Fibroblast of lung (primary cell): ENCODE data around the gene ONECUT1. TPM values are rescaled to one million over a fixed set of nuclear protein-coding genes. Genes with fewer than 3 reads are reported as not detected.
A peak's percentile ranks its signal among the peaks of the same experiment; 100 is the strongest.

Experiments
- DNase-seq, 2 donors: peaks; one replicate each; pipeline versions ENCODE4 v3.0.0 to v3.0.0-alpha.2; 2010; ENCODE audit warnings: low read depth in 2 of 2
- H2AFZ ChIP-seq: 2 replicates; pipeline ENCODE4 v1.5.1; 2012; ENCODE audit warnings: low read length, control low read depth, inconsistent platforms
- H3K27ac ChIP-seq: 2 replicates; pipeline ENCODE4 v1.5.1; 2011; ENCODE audit warnings: low read length, control low read depth; ENCODE audit not compliant: insufficient read depth
- H3K27me3 ChIP-seq: 2 replicates; pipeline ENCODE4 v1.5.1; 2011; ENCODE audit warnings: mild to moderate bottlenecking, low read length; ENCODE audit not compliant: control insufficient read depth, insufficient read depth
- H3K36me3 ChIP-seq: 2 replicates; pipeline ENCODE4 v1.5.1; 2011; ENCODE audit warnings: low read length; ENCODE audit not compliant: control insufficient read depth, insufficient read depth
- H3K4me1 ChIP-seq: 2 replicates; pipeline ENCODE4 v1.5.1; 2011; ENCODE audit warnings: low read length; ENCODE audit not compliant: control insufficient read depth, insufficient read depth; ENCODE audit errors: extremely low read depth
- H3K4me2 ChIP-seq: 2 replicates; pipeline ENCODE4 v1.5.1; 2011; ENCODE audit warnings: low read length, control low read depth; ENCODE audit not compliant: insufficient read depth; ENCODE audit errors: extremely low read depth
- H3K4me3 ChIP-seq, 4 experiments: fragments of 200-600 bp in 1 of 4; sonication (generic) in 1 of 4; replicated peaks in 1 of 4; 2 replicates each; pipeline ENCODE4 v1.5.1; 2011 to 2016; ENCODE audit warnings: low read length in 4 of 4, low read depth in 3 of 4, mild to moderate bottlenecking in 3 of 4, control low read depth in 2 of 4, inconsistent platforms in 1 of 4, mixed read lengths in 1 of 4; ENCODE audit not compliant: insufficient read depth in 1 of 4; ENCODE audit errors: control extremely low read depth in 1 of 4
- H3K79me2 ChIP-seq: 2 replicates; pipeline ENCODE4 v1.5.1; 2012; ENCODE audit warnings: mild to moderate bottlenecking, low read length, inconsistent platforms; ENCODE audit not compliant: control insufficient read depth, insufficient read depth
- H3K9ac ChIP-seq: 2 replicates; pipeline ENCODE4 v1.5.1; 2011; ENCODE audit warnings: mild to moderate bottlenecking, low read length, control low read depth; ENCODE audit not compliant: insufficient read depth
- H3K9me3 ChIP-seq: 2 replicates; pipeline ENCODE4 v1.5.1; 2012; ENCODE audit warnings: low read depth, low read length; ENCODE audit not compliant: control insufficient read depth, insufficient read depth
- H4K20me1 ChIP-seq: 2 replicates; pipeline ENCODE4 v1.5.1; 2011; ENCODE audit warnings: low read length; ENCODE audit not compliant: control insufficient read depth, insufficient read depth; ENCODE audit errors: extremely low read depth
- CTCF ChIP-seq, 2 donors: IDR thresholded peaks in 1 of 2; conservative IDR thresholded peaks in 1 of 2; 1 replicate in 1 of 2; 2 replicates in 1 of 2; pipeline ENCODE4 v1.5.1; 2011 to 2012; ENCODE audit warnings: low read length in 2 of 2, control low read depth in 1 of 2, inconsistent platforms in 1 of 2, low read depth in 1 of 2, mild to moderate bottlenecking in 1 of 2
- EZH2 ChIP-seq: IDR thresholded peaks from 2 replicates; pipeline ENCODE4 v1.5.1; 2012; ENCODE audit warnings: low read length, control low read depth, mild to moderate bottlenecking; ENCODE audit errors: missing control alignments
- polyA plus RNA-seq, 2 donors: library from polyadenylated mRNA; depleted of rRNA in 1 of 2; stranded (reverse) in 1 of 2; unstranded in 1 of 2; fragments of >200 nt; gene quantifications; 2 replicates each; pipeline ENCODE4 v1.2.1, GENCODE V29; 2011 to 2012; ENCODE audit warnings: missing spikeins in 1 of 2
- total RNA-seq: library from RNA; depleted of rRNA; stranded (reverse); fragments of >200 nt; gene quantifications from 2 replicates; pipeline ENCODE4 v1.2.1, GENCODE V29; 2014

ONECUT1 gene
- total and polyA plus RNA-seq, 2 donors (not counting 1 experiment from before 2014, with no cell fraction given), result not detected

DNA sequence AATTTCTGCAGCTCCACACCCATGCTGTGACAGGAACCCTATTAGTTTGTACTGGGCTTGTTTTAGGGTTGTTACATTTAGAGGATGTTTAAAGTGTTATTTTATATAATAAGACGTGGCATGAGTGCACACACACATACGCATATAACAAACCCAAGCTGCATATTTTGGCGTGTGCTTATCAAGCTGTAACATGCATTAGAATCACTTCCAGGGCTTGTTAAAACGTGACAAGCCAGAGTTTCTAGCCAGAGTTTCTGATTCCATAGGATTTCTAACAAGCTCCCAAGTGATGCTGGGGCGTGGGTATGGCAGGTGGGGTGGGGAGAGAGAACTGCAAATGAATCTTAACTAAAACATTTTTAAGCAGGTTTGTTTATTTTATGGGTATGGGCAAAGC, 17.4 kb downstream of the ONECUT1 start:
- no peak overlapping the region for H3K4me3 ChIP-seq
- no peaks in the 10 kb centered on the region for H4K20me1 ChIP-seq
- H3K27me3 ChIP-seq, result peaks cover 4% of the 10 kb centered on the region
- H2AFZ ChIP-seq, result no peak overlapping the region
- no peak for TF ChIP-seq CTCF (conservative IDR thresholded peaks at IDR 0.05 in 1 of 2, IDR thresholded peaks at IDR 0.05 in 1 of 2; ENCODE audit: low read depth in 1 of 2, low read length in 2 of 2)
- no peak for TF ChIP-seq EZH2
- no peak overlapping the region for H3K4me2 ChIP-seq
- no peaks in the 10 kb centered on the region for H3K79me2 ChIP-seq
- no peaks in the 10 kb centered on the region for H3K4me1 ChIP-seq
- no peaks in the 10 kb centered on the region for H3K36me3 ChIP-seq
- no peak for DNase-seq
- H3K9ac ChIP-seq, result no peak overlapping the region
- no peaks in the 10 kb centered on the region for H3K9me3 ChIP-seq
- no peak overlapping the region for H3K27ac ChIP-seq

DNA sequence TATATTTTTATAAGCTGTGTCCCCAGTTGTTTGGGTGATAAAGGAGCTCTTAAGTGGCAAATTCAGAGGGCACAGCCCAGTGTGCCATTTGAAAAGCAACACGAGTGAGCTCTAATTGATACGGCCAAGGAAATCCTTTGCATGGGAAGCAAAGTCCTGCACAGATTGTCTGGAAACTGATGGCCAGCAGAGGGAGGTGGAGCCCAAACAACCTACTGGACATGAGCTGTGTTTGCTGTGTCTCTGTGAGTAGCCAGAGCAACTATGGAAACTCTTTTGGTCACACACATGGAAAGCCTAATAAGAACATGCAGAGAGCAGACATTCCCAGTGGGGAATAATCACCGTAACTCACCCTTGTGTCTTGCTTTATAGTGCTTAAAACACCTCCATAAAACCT, 24.4 kb downstream of the ONECUT1 start:
- Histone ChIP-seq H3K27ac (no peak overlapping the region), H3K36me3 (no peaks in the 10 kb centered on the region), H3K4me2 (no peak overlapping the region), H2AFZ (no peak overlapping the region), H3K4me1 (no peaks in the 10 kb centered on the region), H4K20me1 (no peaks in the 10 kb centered on the region), H3K79me2 (no peaks in the 10 kb centered on the region), H3K9me3 (no peaks in the 10 kb centered on the region), H3K9ac (no peak overlapping the region), H3K4me3 (no peak overlapping the region), H3K27me3 (no peaks in the 10 kb centered on the region)
- no peak for DNase-seq
- TF ChIP-seq CTCF (conservative IDR thresholded peaks at IDR 0.05 in 1 of 2, IDR thresholded peaks at IDR 0.05 in 1 of 2; ENCODE audit: low read depth in 1 of 2, low read length in 2 of 2) (peak; percentile 28 to 32), EZH2 (no peak)

DNA sequence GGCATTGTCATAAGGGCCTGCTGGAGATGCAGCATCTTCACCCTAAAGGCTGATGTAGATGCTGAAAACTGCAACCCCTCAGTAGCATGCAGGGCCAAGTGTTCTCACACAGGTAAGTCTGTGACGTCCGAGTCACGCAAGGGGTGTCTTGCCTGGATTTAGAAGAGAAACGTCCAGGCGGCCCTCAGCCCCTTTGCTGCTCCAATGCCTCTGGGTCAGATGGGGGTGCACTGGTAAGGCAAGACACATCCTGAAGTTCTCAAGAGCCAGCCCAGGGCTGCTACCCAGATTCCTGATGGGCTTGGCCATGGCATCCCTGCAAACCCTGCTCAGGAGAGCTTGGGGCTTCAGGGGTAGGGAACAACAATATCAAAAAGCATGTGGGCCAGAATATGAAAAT, 25.4 kb downstream of the ONECUT1 start:
- no peak overlapping the region for H3K4me3 ChIP-seq
- TF ChIP-seq EZH2 (no peak), CTCF (conservative IDR thresholded peaks at IDR 0.05 in 1 of 2, IDR thresholded peaks at IDR 0.05 in 1 of 2; ENCODE audit: low read depth in 1 of 2, low read length in 2 of 2) (no peak)
- H4K20me1 ChIP-seq, result no peaks in the 10 kb centered on the region
- H3K36me3 ChIP-seq, result no peaks in the 10 kb centered on the region
- no peaks in the 10 kb centered on the region for H3K79me2 ChIP-seq
- no peak overlapping the region for H3K4me2 ChIP-seq
- no peaks in the 10 kb centered on the region for H3K9me3 ChIP-seq
- no peaks in the 10 kb centered on the region for H3K27me3 ChIP-seq
- H2AFZ ChIP-seq, result no peak overlapping the region
- H3K4me1 ChIP-seq, result no peaks in the 10 kb centered on the region
- H3K27ac ChIP-seq, result no peak overlapping the region
- no peak for DNase-seq
- H3K9ac ChIP-seq, result no peak overlapping the region
